Transverse colon (tissue), 3 donors: Measurements from ENCODE around the gene RBM44.

Experiments used
- CTCF ChIP-seq, 5 experiments: fragments of 200-600 bp in 3 of 5; fragments of 450-650 bp in 2 of 5; sonication (generic) in 3 of 5; IDR thresholded peaks; 1 replicate in 2 of 5; 2 replicates in 3 of 5; pipeline ENCODE4 v1.5.1; 2016 to 2017; ENCODE audit warnings: antibody characterized with exemption in 5 of 5, inconsistent platforms in 3 of 5, mild to moderate bottlenecking in 2 of 5, moderate library complexity in 1 of 5
- EP300 ChIP-seq: sonication (generic); formaldehyde crosslinking; IDR thresholded peaks from one replicate; pipeline ENCODE4 v1.6.1; 2017; ENCODE audit warnings: antibody characterized with exemption, low read depth
- POLR2A ChIP-seq: fragments of 450-650 bp; IDR thresholded peaks from one replicate; pipeline ENCODE4 v1.6.1; 2016; ENCODE audit warnings: antibody characterized with exemption, mild to moderate bottlenecking, moderate library complexity

GRCh38 chr2:237760506-237761502, 37.8 kb upstream of the RBM44 start:
- TF ChIP-seq EP300, result no peak
- TF ChIP-seq CTCF (IDR thresholded peaks at IDR 0.05), result no peak
- no peak for TF ChIP-seq POLR2A
